COLO668 (cell line): ENCODE data around the gene BMAL1.
"Not testable (repeated sequence)": the region's sequence is repeated elsewhere in the genome, so short reads cannot be mapped to it uniquely, and the experiment has no call there.

Experiments used
- DNase-seq: peaks from one replicate; lab custom pipeline; 2025; ENCODE audit not compliant: unreplicated experiment; lab: John Stamatoyannopoulos, UW

The BMAL1 gene

DNA sequence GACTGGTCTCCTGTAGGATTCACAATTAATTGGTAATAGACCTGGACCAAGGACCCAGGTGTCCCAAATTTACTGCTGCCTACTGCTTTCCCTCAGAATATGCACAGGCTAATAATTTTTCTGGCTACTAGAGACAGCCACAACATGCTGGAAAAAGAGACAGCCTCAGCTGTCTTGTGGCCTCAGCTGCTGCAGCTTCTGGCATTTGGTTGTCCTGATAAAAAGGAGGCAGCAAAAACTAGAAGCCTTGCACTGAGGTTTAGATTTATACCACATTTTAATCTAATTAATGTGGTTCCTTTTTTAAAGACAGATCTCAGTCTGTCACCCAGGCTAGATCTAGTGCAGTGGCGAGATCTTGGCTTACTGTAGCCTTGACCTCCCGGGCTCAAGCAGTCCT, 95.6 kb downstream of the BMAL1 start:
- DNase-seq = no peak

DNA sequence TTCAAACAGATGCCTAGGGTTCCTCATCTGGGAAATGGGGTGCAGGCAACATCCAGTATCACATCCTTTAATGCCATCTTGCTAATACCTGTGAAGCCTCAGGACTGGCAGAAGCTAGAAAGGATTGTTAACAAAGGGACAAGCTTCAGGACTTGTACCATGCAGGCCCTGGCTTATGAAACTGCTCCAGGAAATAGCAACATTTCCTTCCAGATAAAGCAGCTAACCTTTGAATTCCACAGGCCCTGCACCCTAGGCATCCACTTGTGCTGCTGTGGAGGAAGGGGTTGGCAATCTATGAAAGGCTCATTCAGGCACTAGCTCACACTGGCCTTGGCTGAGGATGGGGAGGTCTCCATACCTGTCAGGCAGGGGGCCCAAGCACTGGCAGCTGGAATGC, 98.2 kb downstream of the BMAL1 start:
- no peak for DNase-seq

DNA sequence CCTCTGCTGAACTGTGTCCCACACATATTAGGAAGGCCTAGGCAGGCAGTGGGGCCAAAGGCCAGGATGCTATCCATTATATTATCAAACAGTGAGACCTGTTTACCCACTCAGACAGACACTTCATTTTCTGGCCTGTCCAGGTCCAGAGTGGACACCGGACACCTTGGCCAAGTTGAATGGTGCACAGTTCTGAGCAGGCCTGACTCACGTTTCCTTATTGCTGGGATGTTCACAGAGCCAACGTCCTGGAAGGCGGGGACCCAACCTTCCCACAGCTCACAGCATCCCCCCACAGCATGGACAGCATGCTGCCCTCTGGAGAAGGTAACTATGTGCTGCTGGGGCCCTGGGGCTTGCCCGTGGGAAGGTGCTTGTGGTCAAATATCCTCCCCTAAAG, 98.8 kb downstream of the BMAL1 start:
- no peak for DNase-seq

DNA sequence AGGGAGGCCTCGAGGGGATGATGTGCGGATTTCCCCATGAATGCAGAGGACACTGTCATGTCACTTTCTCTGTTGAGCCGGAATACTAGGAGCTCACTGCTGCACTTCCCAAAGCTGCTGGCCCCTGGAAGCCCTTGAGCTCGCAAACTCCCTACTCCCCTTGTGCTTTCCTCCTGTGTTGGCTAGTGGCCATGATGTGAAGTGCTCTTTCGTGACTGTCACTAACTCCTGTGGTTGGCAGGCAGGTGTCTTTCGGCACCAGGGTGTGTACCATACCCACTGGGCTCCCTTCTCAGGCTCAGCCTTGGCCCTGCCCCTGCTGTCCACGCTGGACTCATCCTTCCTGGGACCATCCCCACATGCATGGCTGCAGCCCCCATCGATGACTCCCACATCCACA, 99.2 kb downstream of the BMAL1 start:
- no peak for DNase-seq

DNA sequence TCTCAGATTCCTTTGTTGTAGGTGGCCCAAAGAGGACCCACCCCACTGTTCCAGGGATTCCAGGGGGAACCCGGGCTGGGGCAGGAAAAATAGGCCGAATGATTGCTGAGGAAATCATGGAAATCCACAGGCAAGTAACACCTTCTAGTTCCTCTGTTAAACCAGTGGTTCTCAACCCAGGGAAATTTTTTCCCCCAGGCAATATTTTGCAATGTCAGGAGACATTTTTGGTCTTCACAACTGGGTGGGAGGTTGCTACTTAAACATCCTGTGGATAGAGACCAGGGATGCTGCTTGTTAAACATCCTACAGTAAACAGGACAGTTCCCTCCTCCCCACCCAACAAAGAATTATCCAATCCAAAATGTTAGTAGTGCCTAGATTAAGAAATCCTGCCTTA, 100.7 kb downstream of the BMAL1 start:
- DNase-seq = no peak

DNA sequence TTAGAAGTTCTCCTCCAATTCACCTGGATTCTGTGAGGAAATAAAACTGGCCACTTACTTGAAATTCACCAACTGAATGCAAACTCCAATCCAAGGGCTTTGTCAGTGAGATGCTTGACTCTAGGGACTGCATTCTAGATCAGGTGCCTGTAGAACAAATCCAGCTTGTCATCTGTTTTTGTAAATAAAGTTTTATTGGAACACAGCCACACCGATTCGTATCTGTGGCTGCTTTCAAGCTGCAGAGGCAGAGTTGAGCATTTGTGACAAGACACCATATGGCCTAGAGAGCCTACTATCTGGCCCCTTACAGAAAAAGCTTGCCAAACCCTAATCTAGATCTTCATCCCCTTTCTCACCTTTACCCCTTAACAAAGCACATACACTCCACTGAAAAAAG, 103.1 kb downstream of the BMAL1 start:
- DNase-seq = no peak

DNA sequence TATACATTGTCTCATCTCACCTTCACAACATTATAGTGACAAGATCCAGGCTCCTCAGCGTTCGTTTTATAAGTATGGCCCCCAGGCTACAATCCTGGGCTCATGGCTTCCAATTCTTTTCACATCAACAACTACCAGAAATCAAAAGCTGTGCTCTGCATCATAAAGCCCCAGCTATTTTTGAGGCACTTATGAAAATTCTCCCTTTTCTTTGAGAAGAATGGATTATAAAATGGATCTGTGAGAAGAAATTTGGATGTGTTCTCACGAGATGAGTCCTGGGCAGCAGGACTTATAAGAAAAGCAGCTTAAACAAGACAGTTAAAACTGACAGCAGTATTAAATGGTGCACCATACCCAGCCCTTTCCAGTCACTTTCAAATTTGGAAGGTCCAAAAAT, 105.2 kb downstream of the BMAL1 start:
- DNase-seq = no peak

DNA sequence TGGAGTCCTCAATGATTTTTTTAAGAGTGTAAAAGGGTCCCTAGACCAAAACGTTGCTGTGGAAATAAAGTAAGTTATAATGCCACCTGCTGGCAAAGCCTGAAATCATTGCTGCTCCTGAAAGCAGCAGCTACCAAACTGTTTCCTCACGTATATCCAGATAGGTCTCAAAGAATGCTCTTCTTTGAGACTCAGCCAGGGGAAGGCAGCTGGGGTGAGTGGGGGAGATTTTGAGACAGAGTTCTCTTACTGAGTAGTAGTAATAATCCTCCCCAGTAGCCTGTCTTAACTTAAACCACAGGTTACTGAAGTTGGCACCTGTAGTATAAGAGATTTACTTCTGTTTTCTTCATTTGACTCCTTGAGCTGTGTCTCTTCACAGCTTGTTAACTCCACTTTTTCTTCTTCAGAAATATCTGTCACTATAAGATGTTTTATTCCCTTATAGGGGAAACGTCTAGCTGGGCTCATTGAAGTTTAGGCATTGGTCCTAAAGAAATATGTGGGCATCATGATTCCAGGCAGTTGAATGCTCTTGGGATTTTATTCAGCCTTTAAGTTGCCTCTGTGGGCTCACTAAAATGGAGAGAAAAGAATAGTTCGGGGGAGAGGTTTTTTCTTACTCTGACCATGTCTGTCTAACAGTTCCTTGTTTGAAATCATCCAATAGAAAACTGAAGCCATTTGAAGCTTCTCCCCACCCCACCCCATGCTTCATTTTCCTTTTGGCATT, 107.5 kb downstream of the BMAL1 start:
- DNase-seq = peak; percentile 16

DNA sequence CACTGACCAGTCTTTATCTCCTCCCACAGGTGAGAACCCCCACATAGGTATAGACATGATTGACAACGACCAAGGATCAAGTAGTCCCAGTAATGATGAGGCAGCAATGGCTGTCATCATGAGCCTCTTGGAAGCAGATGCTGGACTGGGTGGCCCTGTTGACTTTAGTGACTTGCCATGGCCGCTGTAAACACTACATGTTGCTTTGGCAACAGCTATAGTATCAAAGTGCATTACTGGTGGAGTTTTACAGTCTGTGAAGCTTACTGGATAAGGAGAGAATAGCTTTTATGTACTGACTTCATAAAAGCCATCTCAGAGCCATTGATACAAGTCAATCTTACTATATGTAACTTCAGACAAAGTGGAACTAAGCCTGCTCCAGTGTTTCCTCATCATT, 109.0 kb downstream of the BMAL1 start:
- DNase-seq = peak; percentile 44

DNA sequence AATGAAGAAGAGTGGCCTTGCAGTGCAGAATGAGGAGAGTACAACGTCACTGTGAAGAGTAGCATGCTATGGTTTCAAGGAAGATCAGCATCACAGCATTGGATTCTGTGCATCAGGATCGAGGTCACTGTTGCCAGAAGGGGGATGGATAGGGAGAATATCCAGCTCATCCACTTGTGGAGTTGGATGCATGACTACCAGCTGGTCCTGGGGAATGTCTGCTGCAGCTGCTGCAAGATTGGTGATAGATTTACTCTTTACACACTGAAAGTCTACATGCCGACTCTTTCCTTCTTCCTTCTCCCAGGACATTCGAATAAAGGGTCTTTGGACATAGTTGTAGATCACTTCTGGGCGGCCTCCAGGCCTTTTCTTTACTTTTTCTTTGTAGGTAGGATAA, 111.2 kb downstream of the BMAL1 start:
- DNase-seq = no peak

DNA sequence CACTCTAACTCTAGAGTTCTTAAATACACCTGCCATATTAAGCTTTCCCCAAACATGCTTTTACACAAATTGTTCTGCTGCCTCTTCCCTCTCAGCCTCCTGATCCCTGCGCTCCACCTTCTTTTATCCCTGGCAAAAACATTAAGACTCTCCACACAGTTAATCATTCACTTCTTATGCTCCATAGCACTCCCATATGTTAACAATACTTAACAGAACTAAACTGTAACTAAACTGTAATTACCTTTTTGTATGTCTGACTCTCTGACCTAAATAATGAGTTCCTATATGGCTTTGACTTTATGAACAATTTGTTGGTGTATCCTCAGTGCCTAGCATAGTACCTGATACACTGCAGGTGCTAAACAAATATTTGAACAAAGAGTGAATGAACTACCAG, 113.6 kb downstream of the BMAL1 start:
- no peak for DNase-seq

DNA sequence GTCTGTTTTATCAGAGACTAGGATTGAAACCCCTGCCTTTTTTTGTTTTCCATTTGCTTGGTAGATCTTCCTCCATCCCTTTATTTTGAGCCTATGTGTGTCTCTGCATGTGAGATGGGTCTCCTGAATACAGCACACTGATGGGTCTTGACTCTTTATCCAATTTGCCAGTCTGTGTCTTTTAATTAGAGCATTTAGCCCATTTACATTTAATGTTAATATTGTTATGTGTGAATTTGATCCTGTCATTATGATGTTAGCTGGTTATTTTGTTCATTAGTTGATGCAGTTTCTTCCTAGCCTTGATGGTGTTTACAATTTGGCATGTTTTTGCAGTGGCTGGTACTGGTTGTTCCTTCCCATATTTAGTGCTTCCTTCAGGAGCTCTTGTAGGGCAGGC, 120.7 kb downstream of the BMAL1 start:
- DNase-seq = not testable (repeated sequence)

DNA sequence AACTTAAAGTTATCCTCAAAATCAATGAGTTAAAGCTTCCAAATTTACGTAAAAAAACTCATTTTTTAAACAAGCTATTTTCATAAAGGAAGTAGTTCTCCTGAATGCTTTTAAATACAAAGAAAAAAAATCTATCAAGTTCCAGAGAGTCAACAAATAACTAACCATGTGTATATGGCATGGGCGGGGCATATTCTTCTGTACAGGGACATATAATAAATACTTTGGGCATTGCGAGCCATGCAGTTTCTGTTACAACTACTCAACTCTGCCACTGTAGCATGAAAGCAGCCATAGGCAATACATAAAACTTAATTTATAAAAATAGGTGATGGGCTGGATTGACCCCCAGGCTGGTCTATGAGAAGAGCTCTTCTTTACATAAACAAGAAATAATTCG, 127.6 kb downstream of the BMAL1 start:
- no peak for DNase-seq

DNA sequence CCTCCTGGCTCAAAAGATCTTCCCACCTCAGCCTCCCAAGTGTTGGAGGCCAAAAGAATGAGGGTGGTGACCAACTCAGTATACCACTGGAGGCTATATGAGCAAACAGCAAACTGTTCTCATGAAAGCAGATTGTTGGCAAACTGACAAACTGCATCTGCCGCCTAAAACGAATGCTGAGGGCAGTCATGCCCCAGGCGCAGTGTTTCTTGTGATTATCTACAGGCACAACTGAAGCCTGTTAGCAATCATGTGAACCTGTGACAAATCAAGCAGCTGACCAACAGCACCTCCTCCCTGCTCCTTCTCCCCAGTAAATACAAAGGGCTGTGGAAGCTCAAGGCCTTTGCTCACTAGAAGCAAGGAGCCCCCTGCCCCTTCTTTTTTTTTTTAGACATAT, 137.6 kb downstream of the BMAL1 start:
- DNase-seq = no peak

DNA sequence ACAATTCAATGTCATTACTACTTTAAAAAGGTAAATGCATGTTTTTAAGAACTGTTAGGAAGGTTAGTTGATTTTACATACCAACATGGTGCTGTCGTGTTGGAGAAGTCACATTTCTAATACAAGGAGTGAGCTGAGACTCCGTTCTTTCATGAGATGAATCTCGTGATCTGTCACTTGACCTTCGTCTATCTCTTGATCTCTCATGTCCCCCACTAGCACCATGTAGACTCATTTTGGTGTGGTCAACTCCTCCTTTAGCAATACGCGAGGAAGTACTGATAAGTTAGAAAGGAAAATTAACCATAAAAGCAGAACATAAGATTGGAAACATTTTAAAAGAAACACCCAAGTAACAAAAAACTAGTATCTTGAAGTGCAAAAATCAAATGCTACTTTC, 144.0 kb downstream of the BMAL1 start:
- no peak for DNase-seq

DNA sequence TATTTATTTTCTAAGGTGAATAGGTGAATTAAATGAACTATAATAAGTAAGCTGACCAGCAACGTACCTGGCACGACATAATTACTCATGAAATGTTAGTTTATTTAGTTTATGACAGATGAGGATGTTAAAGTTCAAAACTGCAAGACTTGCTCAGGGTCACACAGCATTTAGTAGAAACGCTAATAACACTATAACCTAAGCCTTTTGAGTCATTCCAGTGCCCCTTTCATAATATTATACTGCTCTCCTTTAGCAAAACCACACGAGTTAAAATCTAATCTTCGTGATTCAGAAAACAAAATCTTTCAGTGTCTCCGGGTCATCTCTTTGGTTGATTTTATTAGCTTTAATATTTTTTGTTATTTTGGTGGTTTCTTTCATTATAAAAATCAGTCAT, 145.8 kb downstream of the BMAL1 start:
- DNase-seq = no peak

DNA sequence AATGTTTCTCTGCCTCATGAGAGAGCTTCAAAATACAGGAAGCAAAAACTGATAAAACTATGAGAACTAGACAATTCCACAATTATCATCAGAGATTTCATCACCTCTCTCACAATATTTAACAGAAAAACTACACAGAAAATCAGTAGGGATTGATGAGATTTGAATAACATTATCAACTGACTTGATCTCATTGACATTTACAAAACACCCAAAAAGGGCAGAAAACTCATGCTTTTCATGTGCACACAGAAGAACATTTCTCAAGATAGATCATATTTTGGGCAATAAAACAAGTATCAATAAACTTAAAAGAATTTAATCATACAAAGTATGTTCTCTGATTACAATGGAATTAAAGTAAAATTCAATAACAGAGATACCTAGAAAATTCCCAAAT, 149.8 kb downstream of the BMAL1 start:
- no peak for DNase-seq

DNA sequence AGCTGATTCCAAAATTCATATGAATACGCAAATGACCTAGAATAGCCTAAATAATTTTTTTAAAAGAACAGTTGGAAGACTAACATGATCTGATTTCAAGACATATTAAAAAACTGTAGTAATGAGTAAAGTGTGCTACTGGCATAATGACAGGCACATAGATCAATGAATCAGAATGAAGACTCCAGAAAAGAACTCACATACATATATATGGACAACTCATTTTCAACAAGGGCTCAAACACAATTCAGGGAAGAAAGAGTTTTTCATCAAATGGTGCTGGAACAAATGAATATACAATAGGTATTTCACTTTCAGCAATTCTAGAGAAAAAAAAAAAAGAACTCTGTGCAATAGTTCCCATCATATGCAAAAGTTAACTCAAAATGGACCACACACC, 151.7 kb downstream of the BMAL1 start:
- no peak for DNase-seq

DNA sequence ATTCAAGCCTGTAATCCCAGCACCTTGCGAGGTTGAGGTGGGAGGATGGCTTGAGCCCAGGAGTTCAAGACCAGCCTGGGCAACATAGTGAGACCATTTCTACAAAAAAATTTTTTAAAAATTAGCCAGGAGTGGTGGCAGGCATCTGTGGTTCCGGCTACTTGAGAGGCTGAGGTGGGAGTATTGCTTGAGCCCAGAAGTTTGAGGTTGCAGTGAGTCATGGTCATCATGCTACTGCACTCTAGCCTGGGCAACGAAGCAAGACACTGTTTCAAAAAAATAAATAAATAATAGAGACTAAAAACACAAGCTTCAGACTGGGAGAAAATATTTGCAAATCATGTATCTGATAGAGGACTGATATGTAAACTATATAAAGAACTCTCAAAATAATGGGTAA, 152.2 kb downstream of the BMAL1 start:
- DNase-seq = no peak

DNA sequence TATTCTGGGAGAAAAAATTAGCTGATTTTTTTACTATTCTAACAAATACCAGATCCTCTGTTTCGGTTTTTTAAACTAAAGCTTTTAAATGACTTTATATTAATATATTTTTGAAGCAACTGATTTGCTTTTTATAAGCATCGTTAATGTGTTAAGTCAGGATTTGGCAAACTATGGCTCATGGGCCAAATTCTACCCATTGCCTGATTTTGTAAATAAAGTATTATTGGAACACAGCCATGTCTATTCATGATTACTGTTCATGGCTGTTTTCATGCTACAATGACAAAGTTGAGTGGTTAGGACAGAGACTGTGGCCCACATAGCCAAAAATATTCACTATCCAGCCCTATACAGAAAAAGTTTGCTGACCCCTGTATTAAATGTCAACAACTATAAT, 155.8 kb downstream of the BMAL1 start:
- DNase-seq = no peak

DNA sequence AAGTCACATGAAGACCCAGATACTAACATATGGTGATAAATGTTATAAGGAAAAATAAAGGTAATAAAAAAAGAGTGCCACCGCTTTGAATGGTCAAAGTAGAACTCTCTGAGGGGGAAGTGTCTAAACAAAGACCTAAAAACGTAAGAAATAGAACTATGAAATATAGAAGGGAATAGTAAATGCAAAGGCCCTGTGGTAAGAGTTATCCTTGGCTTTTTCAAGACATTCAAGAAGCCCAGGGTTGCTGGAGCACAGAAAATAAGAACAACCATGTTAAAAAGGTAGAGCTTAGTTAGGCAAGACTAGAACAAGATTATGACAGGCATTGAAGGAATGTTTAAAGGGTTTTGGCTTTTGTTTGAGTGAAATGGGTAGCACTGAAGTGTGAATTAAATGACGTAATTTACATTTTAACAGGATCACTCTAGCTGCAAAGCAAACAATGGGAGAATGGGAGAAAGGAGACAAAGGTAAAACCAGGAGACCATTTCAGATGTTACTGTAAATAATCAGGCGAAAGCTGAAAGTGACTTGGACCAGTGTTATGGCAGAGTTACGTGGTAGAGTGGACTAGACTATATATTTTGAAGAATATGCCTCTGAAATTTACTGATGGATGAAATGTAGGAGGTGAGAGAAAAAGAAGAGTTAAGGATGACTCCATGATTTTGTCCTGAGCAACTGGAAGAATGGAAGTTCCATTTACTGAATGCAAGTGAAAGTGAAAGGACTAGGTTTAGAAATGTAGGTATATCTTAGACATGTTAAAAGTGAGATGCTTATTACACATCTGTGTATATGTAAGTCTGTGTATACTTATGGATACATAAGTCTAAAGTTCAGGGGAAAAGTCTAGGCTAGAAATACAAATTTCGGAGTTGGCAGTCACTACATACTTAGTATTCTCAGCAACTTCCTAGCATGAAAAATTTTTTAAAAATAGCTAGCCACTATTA, 156.9 kb downstream of the BMAL1 start:
- DNase-seq = no peak

DNA sequence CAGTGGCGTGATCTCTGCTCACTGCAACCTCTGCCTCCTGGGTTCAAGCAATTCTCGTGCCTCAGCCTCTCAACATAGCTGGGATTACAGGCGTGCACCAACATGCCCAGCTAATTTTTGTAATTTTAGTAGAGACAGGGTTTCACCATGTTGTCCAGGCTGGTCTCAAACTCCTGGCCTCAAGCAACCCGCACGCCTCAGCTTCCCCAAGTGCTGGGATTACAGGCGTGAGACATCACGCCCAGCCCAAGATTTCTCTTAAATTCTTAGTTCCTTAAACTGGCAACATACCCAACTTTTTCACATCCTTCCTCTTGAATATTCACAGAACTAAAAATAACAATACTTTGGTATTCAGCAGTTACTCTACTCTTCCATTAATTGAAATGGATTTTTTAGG, 159.2 kb downstream of the BMAL1 start:
- not testable (repeated sequence) for DNase-seq
